Ishikawa (cell line): ENCODE data around the gene SSTR3.

Experiments used
- EGR1 ChIP-seq: IDR thresholded peaks from 2 replicates; pipeline ENCODE4 v1.6.1; 2012
- EP300 ChIP-seq: IDR thresholded peaks from 2 replicates; pipeline ENCODE4 v1.6.1; 2012; ENCODE audit warnings: borderline replicate concordance
- FOXM1 ChIP-seq: IDR thresholded peaks from 2 replicates; pipeline ENCODE4 v1.6.1; 2012; ENCODE audit warnings: low read depth, borderline replicate concordance
- RAD21 ChIP-seq: IDR thresholded peaks from 2 replicates; pipeline ENCODE4 v1.6.1; 2012; ENCODE audit warnings: low read depth
- TAF1 ChIP-seq: IDR thresholded peaks from 2 replicates; pipeline ENCODE4 v1.6.1; 2012; ENCODE audit warnings: low read depth, mild to moderate bottlenecking
- TF ChIP-seq, protein P1 (sequence below): IDR thresholded peaks from 2 replicates; pipeline ENCODE4 v1.6.1; 2012; ENCODE audit warnings: low read depth, mild to moderate bottlenecking
- TF ChIP-seq, protein P2 (sequence below): IDR thresholded peaks from 2 replicates; pipeline ENCODE4 v1.6.1; 2012
- TF ChIP-seq, protein P3 (sequence below): IDR thresholded peaks from 2 replicates; pipeline ENCODE4 v1.6.1; 2012

DNA sequence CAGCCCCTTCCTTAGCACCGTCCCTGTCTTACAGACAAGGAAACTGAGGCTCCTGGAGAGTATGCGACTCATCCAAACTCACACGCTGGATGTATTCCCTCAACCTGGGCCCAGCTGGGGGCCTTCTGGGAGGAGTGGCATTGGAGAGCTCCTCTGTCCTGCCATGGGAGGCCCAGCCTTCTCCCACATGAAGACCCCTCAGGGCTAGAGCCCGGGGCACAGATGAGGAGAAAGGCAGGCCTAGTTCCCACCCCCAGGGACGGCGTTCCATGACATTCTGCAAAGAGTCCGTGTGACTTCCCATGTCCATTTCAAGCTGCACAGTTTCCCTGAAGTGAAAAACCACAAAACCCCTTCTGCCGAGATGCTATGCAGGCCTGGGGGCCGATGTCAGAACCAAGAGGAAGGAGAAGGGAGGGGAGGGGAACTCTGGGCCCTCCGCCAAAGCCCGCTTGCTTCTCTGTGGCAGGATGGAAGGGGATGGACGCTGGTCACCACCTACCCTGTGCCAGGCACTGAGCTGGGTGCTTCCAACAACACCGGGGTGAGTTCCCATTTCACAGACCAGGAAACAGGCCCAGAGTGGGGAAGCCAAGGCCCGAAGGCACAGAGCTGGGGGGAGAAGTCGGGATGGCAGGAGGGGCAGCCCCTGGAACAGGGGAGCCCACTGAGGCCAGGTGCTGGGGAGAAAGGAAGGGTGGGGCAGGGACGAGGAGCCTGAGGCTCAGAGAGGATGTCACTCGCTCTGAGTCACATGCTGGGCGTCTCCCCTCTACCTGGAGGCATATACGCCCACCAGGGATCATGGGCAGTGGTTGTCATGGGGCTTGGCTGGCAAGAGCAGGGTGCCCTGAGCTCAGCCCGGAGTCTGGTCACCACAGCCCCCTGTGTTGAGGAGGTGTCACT lies 16.1 kb upstream of the SSTR3 start:
- TF ChIP-seq EGR1 (no peak), EP300 (no peak), TAF1 (no peak), FOXM1 (no peak), RAD21 (no peak)
- TF ChIP-seq, protein P1, sequence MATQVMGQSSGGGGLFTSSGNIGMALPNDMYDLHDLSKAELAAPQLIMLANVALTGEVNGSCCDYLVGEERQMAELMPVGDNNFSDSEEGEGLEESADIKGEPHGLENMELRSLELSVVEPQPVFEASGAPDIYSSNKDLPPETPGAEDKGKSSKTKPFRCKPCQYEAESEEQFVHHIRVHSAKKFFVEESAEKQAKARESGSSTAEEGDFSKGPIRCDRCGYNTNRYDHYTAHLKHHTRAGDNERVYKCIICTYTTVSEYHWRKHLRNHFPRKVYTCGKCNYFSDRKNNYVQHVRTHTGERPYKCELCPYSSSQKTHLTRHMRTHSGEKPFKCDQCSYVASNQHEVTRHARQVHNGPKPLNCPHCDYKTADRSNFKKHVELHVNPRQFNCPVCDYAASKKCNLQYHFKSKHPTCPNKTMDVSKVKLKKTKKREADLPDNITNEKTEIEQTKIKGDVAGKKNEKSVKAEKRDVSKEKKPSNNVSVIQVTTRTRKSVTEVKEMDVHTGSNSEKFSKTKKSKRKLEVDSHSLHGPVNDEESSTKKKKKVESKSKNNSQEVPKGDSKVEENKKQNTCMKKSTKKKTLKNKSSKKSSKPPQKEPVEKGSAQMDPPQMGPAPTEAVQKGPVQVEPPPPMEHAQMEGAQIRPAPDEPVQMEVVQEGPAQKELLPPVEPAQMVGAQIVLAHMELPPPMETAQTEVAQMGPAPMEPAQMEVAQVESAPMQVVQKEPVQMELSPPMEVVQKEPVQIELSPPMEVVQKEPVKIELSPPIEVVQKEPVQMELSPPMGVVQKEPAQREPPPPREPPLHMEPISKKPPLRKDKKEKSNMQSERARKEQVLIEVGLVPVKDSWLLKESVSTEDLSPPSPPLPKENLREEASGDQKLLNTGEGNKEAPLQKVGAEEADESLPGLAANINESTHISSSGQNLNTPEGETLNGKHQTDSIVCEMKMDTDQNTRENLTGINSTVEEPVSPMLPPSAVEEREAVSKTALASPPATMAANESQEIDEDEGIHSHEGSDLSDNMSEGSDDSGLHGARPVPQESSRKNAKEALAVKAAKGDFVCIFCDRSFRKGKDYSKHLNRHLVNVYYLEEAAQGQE = no peak
- TF ChIP-seq, protein P2, sequence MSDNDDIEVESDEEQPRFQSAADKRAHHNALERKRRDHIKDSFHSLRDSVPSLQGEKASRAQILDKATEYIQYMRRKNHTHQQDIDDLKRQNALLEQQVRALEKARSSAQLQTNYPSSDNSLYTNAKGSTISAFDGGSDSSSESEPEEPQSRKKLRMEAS = no peak
- TF ChIP-seq, protein P3, sequence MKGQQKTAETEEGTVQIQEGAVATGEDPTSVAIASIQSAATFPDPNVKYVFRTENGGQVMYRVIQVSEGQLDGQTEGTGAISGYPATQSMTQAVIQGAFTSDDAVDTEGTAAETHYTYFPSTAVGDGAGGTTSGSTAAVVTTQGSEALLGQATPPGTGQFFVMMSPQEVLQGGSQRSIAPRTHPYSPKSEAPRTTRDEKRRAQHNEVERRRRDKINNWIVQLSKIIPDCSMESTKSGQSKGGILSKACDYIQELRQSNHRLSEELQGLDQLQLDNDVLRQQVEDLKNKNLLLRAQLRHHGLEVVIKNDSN = no peak
